HL-60 (cell line): Measurements from ENCODE around the gene EFS.

Experiments
- DNase-seq, 2 experiments: peaks; one replicate each; pipeline ENCODE4 v3.0.0-alpha.2; 2010 to 2020; ENCODE audit warnings: low read depth in 1 of 2, low spot score in 1 of 2
- H3K27ac ChIP-seq: fragments of 250-450 bp; sonication (Bioruptor Pico); replicated peaks from 2 replicates; pipeline ENCODE4 v1.5.1; 2020; ENCODE audit warnings: mild to moderate bottlenecking, moderate library complexity
- H3K27me3 ChIP-seq: fragments of 250-450 bp; sonication (Bioruptor Pico); 2 replicates; pipeline ENCODE4 v1.5.1; 2021; ENCODE audit warnings: mild to moderate bottlenecking, moderate library complexity; ENCODE audit not compliant: insufficient read depth, poor library complexity, severe bottlenecking
- H3K4me3 ChIP-seq: replicated peaks from 2 replicates; pipeline ENCODE4 v1.5.1; 2011; ENCODE audit warnings: mild to moderate bottlenecking, control low read depth, low read length; ENCODE audit not compliant: insufficient read depth
- CTCF ChIP-seq: IDR thresholded peaks from one replicate; pipeline ENCODE4 v1.5.1; 2011; ENCODE audit warnings: low read length, control low read depth, inconsistent platforms; ENCODE audit not compliant: insufficient read depth
- GABPA ChIP-seq: IDR thresholded peaks from 2 replicates; pipeline ENCODE4 v1.6.1; 2012; ENCODE audit warnings: low read depth
- POLR2AphosphoS5 ChIP-seq: IDR thresholded peaks from 2 replicates; pipeline ENCODE4 v1.6.1; 2012; ENCODE audit warnings: low read depth
- REST ChIP-seq: IDR thresholded peaks from 2 replicates; pipeline ENCODE4 v1.6.1; 2012; ENCODE audit warnings: low read depth; ENCODE audit not compliant: insufficient replicate concordance
- SPI1 ChIP-seq: IDR thresholded peaks from 2 replicates; pipeline ENCODE4 v1.6.1; 2012; ENCODE audit warnings: low read depth, mild to moderate bottlenecking, borderline replicate concordance
- long read RNA-seq: library from polyadenylated mRNA; unstranded; transcript quantifications from one replicate; pipeline ENCODE4 v2.0.0, GENCODE V29; 2020

Gene EFS
- long read RNA-seq = 0 reads

- no peak within 1 kb of the TSS for H3K27ac ChIP-seq
- TF ChIP-seq POLR2AphosphoS5 (no peak), CTCF (no peak), REST (no peak), GABPA (no peak), SPI1 (no peak)
- DNase-seq = no peak
- peaks cover 49% of the 10 kb centered on the region for H3K27me3 ChIP-seq
- no peak within 1 kb of the TSS for H3K4me3 ChIP-seq
Observed at GRCh38 chr14:23365036-23365731, at the start of gene EFS. Gene EFS (minus strand): TSS chr14:23365172. CDS start chr14:23365025, 147 bp downstream.

- Histone ChIP-seq H3K4me3 (no peak overlapping the region), H3K27ac (no peak overlapping the region), H3K27me3 (no peaks in the 10 kb centered on the region)
- no peak for TF ChIP-seq CTCF
- TF ChIP-seq REST = no peak
- no peak for TF ChIP-seq SPI1
- no peak for TF ChIP-seq GABPA
- TF ChIP-seq POLR2AphosphoS5 = no peak
- no peak for DNase-seq
Observed at GRCh38 chr14:23414254-23414653, 49.3 kb upstream of the EFS start.

GRCh38 chr14:23413681-23414080 is 48.7 kb upstream of the EFS start:
- Histone ChIP-seq H3K27me3 (no peaks in the 10 kb centered on the region), H3K4me3 (no peak overlapping the region), H3K27ac (no peak overlapping the region)
- TF ChIP-seq GABPA (no peak), REST (no peak), CTCF (no peak), POLR2AphosphoS5 (no peak), SPI1 (no peak)
- DNase-seq = no peak
